HepG2 (cell line): Measurements from ENCODE around the gene ZXDC. TPM values are rescaled to one million over a fixed set of nuclear protein-coding genes. Genes with fewer than 3 reads are reported as not detected.

Experiments used
- AGO1 ChIP-seq: fragments of 200-400 bp; formaldehyde crosslinking; IDR thresholded peaks from 2 replicates; pipeline ENCODE4 v1.6.1; 2017; ENCODE audit warnings: mild to moderate bottlenecking, low read depth, low read length, moderate library complexity; ENCODE audit not compliant: poor library complexity, severe bottlenecking
- ATF5 ChIP-seq: sonication (generic); formaldehyde crosslinking; IDR thresholded peaks from 2 replicates; pipeline ENCODE4 v1.4.0; 2020; ENCODE audit warnings: mild to moderate bottlenecking, low read depth, missing genetic modification reagents
- FOXP4 ChIP-seq: sonication (generic); formaldehyde crosslinking; IDR thresholded peaks from 2 replicates; pipeline ENCODE4 v1.4.0; 2020; ENCODE audit warnings: missing genetic modification reagents
- LCORL ChIP-seq, 2 experiments: fragments of 450-650 bp in 1 of 2; sonication (generic) in 1 of 2; formaldehyde crosslinking in 1 of 2; IDR thresholded peaks; 2 replicates each; pipeline versions ENCODE4 v1.5.0 to v1.6.1; 2017 to 2020; ENCODE audit warnings: antibody characterized with exemption in 1 of 2, missing genetic modification reagents in 1 of 2
- PHF20 ChIP-seq: sonication (generic); formaldehyde crosslinking; IDR thresholded peaks from 2 replicates; pipeline ENCODE4 v1.5.0; 2020; ENCODE audit warnings: mild to moderate bottlenecking, missing genetic modification reagents
- SRSF4 ChIP-seq: fragments of 200-400 bp; formaldehyde crosslinking; IDR thresholded peaks from one replicate; pipeline ENCODE4 v1.6.1; 2018; ENCODE audit warnings: mild to moderate bottlenecking, low read depth, low read length, moderate library complexity; ENCODE audit not compliant: poor library complexity, severe bottlenecking
- THAP9 ChIP-seq: sonication (generic); formaldehyde crosslinking; IDR thresholded peaks from 2 replicates; pipeline ENCODE4; 2020; ENCODE audit warnings: missing genetic modification reagents, mild to moderate bottlenecking, borderline replicate concordance
- XBP1 ChIP-seq: sonication (generic); formaldehyde crosslinking; IDR thresholded peaks from 2 replicates; pipeline ENCODE4 v1.5.0; 2020; ENCODE audit warnings: missing genetic modification reagents
- ZBTB46 ChIP-seq: sonication (generic); formaldehyde crosslinking; IDR thresholded peaks from 2 replicates; pipeline ENCODE4 v1.4.0; 2020; ENCODE audit warnings: mild to moderate bottlenecking, missing genetic modification reagents, borderline replicate concordance
- ZC3H13 ChIP-seq: sonication (generic); formaldehyde crosslinking; IDR thresholded peaks from 2 replicates; pipeline ENCODE4 v1.8.1; 2023; ENCODE audit warnings: mild to moderate bottlenecking, missing genetic modification reagents, moderate library complexity
- ZFP90 ChIP-seq: sonication (generic); formaldehyde crosslinking; IDR thresholded peaks from 2 replicates; pipeline ENCODE4 v1.8.0; 2022; ENCODE audit warnings: missing genetic modification reagents, mild to moderate bottlenecking, inconsistent platforms, borderline replicate concordance
- ZNF10 ChIP-seq: sonication (generic); formaldehyde crosslinking; IDR thresholded peaks from 2 replicates; pipeline ENCODE4 v1.4.0; 2020; ENCODE audit warnings: mild to moderate bottlenecking, low read depth, missing genetic modification reagents, borderline replicate concordance
- ZNF180 ChIP-seq: sonication (generic); formaldehyde crosslinking; IDR thresholded peaks from 2 replicates; pipeline ENCODE4 v1.4.0; 2020; ENCODE audit warnings: low read depth, missing genetic modification reagents, borderline replicate concordance
- ZNF446 ChIP-seq: sonication (generic); formaldehyde crosslinking; IDR thresholded peaks from 2 replicates; pipeline ENCODE4 v1.5.0; 2020; ENCODE audit warnings: mild to moderate bottlenecking, missing genetic modification reagents
- ZNF564 ChIP-seq: sonication (generic); formaldehyde crosslinking; IDR thresholded peaks from 2 replicates; pipeline ENCODE4 v1.8.1; 2023; ENCODE audit warnings: mild to moderate bottlenecking, missing genetic modification reagents
- ZNF691 ChIP-seq: sonication (generic); formaldehyde crosslinking; IDR thresholded peaks from 2 replicates; pipeline ENCODE4 v1.4.0; 2020; ENCODE audit warnings: missing genetic modification reagents, low read depth, mild to moderate bottlenecking, borderline replicate concordance
- ZSCAN21 ChIP-seq: sonication (generic); formaldehyde crosslinking; IDR thresholded peaks from 2 replicates; pipeline ENCODE4 v1.8.0; 2022; ENCODE audit warnings: mild to moderate bottlenecking, missing genetic modification reagents, moderate library complexity, borderline replicate concordance
- polyA plus RNA-seq, 8 experiments: library from polyadenylated mRNA; depleted of rRNA in 3 of 8; stranded (reverse) in 7 of 8; unstranded in 1 of 8; fragments of >200 nt; fragmentation: Illumina TruSeq in 4 of 8; extraction: Trizol in 4 of 8; gene quantifications; 2 replicates each; pipeline versions ENCODE4 v1.2.1 to v1.2.3, GENCODE V29; 2011 to 2016; ENCODE audit warnings: low read depth in 4 of 8, missing spikeins in 1 of 8, mixed read lengths in 1 of 8; ENCODE audit not compliant: insufficient read depth in 1 of 8
- total RNA-seq, 5 experiments: library from RNA; depleted of rRNA; stranded (reverse); fragments of >200 nt; fragmentation: Illumina TruSeq; extraction: Trizol; gene quantifications; 2 replicates each; pipeline ENCODE4 v1.2.3, GENCODE V29; 2016; ENCODE audit warnings: low read depth in 1 of 5

The ZXDC gene
- total and polyA plus RNA-seq, 2 of the 13 experiments (the other 11 are each of a cell fraction or from before 2014, with no cell fraction given): 17.6 to 21.2 TPM

GRCh38 chr3:126523745-126524428 lies 48.2 kb upstream of the ZXDC start, which contains the start of gene CHST13 (continued):
- TF ChIP-seq ZNF10 (no peak), ZBTB46 (no peak), SRSF4 (no peak), ZSCAN21 (CRISPR knock-in tag) (no peak; the same call in 1 of the 2 replicates), ATF5 (no peak), ZNF564 (no peak; the same call in 1 of the 2 replicates), ZFP90 (no peak), ZNF446 (CRISPR knock-in tag) (0 out of 2 replicates have a peak, but pooled peaks have one; percentile 11), FOXP4 (CRISPR knock-in tag) (peak; percentile 46; the same call in 1 of the 2 replicates), ZNF180 (CRISPR knock-in tag) (0 out of 2 replicates have a peak, but pooled peaks have one; percentile 22), LCORL (IDR thresholded peaks at IDR 0.05) (no peak), LCORL (CRISPR knock-in tag; IDR thresholded peaks at IDR 0.05) (peak; percentile 91; the same call in 1 of the 2 replicates), ZC3H13 (CRISPR knock-in tag) (peak; percentile 38; the same call in 1 of the 2 replicates), AGO1 (no peak), PHF20 (CRISPR knock-in tag) (peak; percentile 58; the same call in 1 of the 2 replicates), THAP9 (peak; percentile 81), XBP1 (CRISPR knock-in tag) (peak; percentile 66; the same call in 1 of the 2 replicates), ZNF691 (CRISPR knock-in tag) (0 out of 2 replicates have a peak, but pooled peaks have one; percentile 10)
